H1 (cell line): ENCODE results near the gene CSN3. TPM values are rescaled to one million over a fixed set of nuclear protein-coding genes. Genes with fewer than 3 reads are reported as not detected.

Experiments
- CTCF ChIA-PET: fragments of 300-600 bp; sonication (Branson Sonifier 250); formaldehyde crosslinking; loops from one replicate; lab custom pipeline; 2021; ENCODE audit not compliant: partially characterized antibody; lab: Charles Lee
- POLR2A ChIA-PET: fragments of 300-600 bp; sonication (Branson Sonifier 250); formaldehyde crosslinking; loops from one replicate; lab custom pipeline; 2021; ENCODE audit warnings: inconsistent platforms; ENCODE audit not compliant: partially characterized antibody; lab: Charles Lee
- DNase-seq, 2 experiments: peaks; one replicate each; pipeline versions ENCODE4 v3.0.0 to v3.0.0-alpha.2; 2010 to 2022; ENCODE audit warnings: low spot score in 2 of 2, low read depth in 1 of 2, mixed read lengths in 1 of 2
- FAIRE-seq: peaks from 2 replicates; lab custom pipeline; 2011; peaks lifted over from hg19 to GRCh38; lab: Jason Lieb, UNC
- H2AFZ ChIP-seq: 2 replicates; pipeline ENCODE4 v1.8.1; 2012; ENCODE audit warnings: low read length, inconsistent platforms
- H2AK5ac ChIP-seq: 2 replicates; pipeline ENCODE4 v1.6.1; 2013; ENCODE audit warnings: low read depth, low read length
- H2BK120ac ChIP-seq: replicated peaks from 2 replicates; pipeline ENCODE3; 2013; ENCODE audit warnings: low read depth, low read length, inconsistent platforms
- H2BK12ac ChIP-seq: 2 replicates; pipeline ENCODE4 v1.6.1; 2013; ENCODE audit warnings: low read depth, low read length
- H2BK15ac ChIP-seq: 2 replicates; pipeline ENCODE4 v1.6.1; 2013; ENCODE audit warnings: low read length
- H2BK20ac ChIP-seq: 2 replicates; pipeline ENCODE4 v1.6.1; 2013; ENCODE audit warnings: low read length
- H2BK5ac ChIP-seq: 2 replicates; pipeline ENCODE4 v1.6.1; 2013; ENCODE audit warnings: low read depth, low read length
- H3K14ac ChIP-seq: 2 replicates; pipeline ENCODE4 v1.6.1; 2013; ENCODE audit warnings: inconsistent platforms; ENCODE audit not compliant: insufficient read length
- H3K18ac ChIP-seq: 2 replicates; pipeline ENCODE4 v1.6.1; 2013; ENCODE audit warnings: low read length; ENCODE audit errors: extremely low read depth
- H3K23ac ChIP-seq: 2 replicates; pipeline ENCODE4 v1.6.1; 2013; ENCODE audit warnings: inconsistent platforms; ENCODE audit not compliant: insufficient read length
- H3K23me2 ChIP-seq: 2 replicates; pipeline ENCODE4 v1.6.1; 2013; ENCODE audit warnings: low read depth, low read length
- H3K27ac ChIP-seq: 2 replicates; pipeline ENCODE4 v1.6.1; 2011; ENCODE audit warnings: low read depth, low read length, inconsistent platforms
- H3K27me3 ChIP-seq, 4 experiments: replicated peaks in 1 of 4; 1 replicate in 1 of 4; 2 replicates in 3 of 4; pipeline versions ENCODE4 v1.6.1 to v1.8.1; 2011 to 2013; ENCODE audit warnings: low read length in 3 of 4, mild to moderate bottlenecking in 3 of 4, inconsistent platforms in 2 of 4, mixed read lengths in 2 of 4, moderate library complexity in 1 of 4; ENCODE audit not compliant: control insufficient read depth in 3 of 4, insufficient read depth in 3 of 4; ENCODE audit errors: extremely low read depth in 1 of 4
- H3K36me3 ChIP-seq, 4 experiments: 2 replicates each; pipeline versions ENCODE4 v1.6.1 to v1.8.1; 2011 to 2013; ENCODE audit warnings: mild to moderate bottlenecking in 4 of 4, low read length in 3 of 4, moderate library complexity in 2 of 4, control low read depth in 1 of 4, inconsistent platforms in 1 of 4; ENCODE audit not compliant: insufficient read depth in 4 of 4, control insufficient read depth in 2 of 4
- H3K4ac ChIP-seq: replicated peaks from 2 replicates; pipeline ENCODE3; 2013; ENCODE audit warnings: low read length, low read depth, mixed read lengths, inconsistent platforms; ENCODE audit not compliant: insufficient read length
- H3K4me1 ChIP-seq, 4 experiments: replicated peaks in 1 of 4; 1 replicate in 1 of 4; 2 replicates in 3 of 4; pipeline versions ENCODE4 v1.6.1 to v1.8.1; 2011 to 2013; ENCODE audit warnings: low read length in 3 of 4, inconsistent platforms in 2 of 4, mixed read lengths in 1 of 4; ENCODE audit not compliant: insufficient read depth in 4 of 4, control insufficient read depth in 3 of 4
- H3K4me2 ChIP-seq, 2 experiments: 2 replicates each; pipeline versions ENCODE4 v1.6.1 to v1.8.1; 2011 to 2013; ENCODE audit warnings: low read depth in 2 of 2, low read length in 2 of 2, control low read depth in 1 of 2, inconsistent platforms in 1 of 2, mild to moderate bottlenecking in 1 of 2; ENCODE audit not compliant: insufficient read depth in 1 of 2
- H3K4me3 ChIP-seq, 4 experiments: fragments of 200-600, 300-600 bp in 1 of 4; sonication (generic), shearing (Covaris generic), sonication (Bioruptor Twin) in 1 of 4; 2 replicates each; pipeline versions ENCODE4 v1.5.1 to v1.8.1; 2011 to 2016; ENCODE audit warnings: low read length in 4 of 4, low read depth in 3 of 4, control low read depth in 2 of 4, inconsistent platforms in 2 of 4, mild to moderate bottlenecking in 2 of 4, mixed read lengths in 1 of 4, moderate library complexity in 1 of 4; ENCODE audit not compliant: insufficient read depth in 2 of 4; ENCODE audit errors: extremely low read depth in 1 of 4
- H3K56ac ChIP-seq: replicated peaks from 2 replicates; pipeline ENCODE3; 2013; ENCODE audit warnings: low read depth, mild to moderate bottlenecking, mixed read lengths, low read length, inconsistent platforms; ENCODE audit not compliant: insufficient read length
- H3K79me1 ChIP-seq: 2 replicates; pipeline ENCODE4 v1.6.1; 2013; ENCODE audit warnings: low read depth, low read length, control low read depth
- H3K79me2 ChIP-seq, 2 experiments: 2 replicates each; pipeline versions ENCODE4 v1.6.1 to v1.8.1; 2012 to 2013; ENCODE audit warnings: low read length in 2 of 2, mild to moderate bottlenecking in 2 of 2, inconsistent platforms in 1 of 2; ENCODE audit not compliant: insufficient read depth in 2 of 2, control insufficient read depth in 1 of 2
- H3K9ac ChIP-seq, 4 experiments: replicated peaks in 1 of 4; 1 replicate in 1 of 4; 2 replicates in 3 of 4; pipeline versions ENCODE4 v1.6.1 to v1.8.1; 2011 to 2013; ENCODE audit warnings: low read depth in 3 of 4, low read length in 3 of 4, control low read depth in 2 of 4, mild to moderate bottlenecking in 2 of 4, moderate library complexity in 2 of 4, inconsistent platforms in 1 of 4; ENCODE audit errors: extremely low read depth in 1 of 4
- H3K9me3 ChIP-seq, 2 experiments: 2 replicates each; pipeline versions ENCODE4 v1.6.1 to v1.8.1; 2012 to 2013; ENCODE audit warnings: mild to moderate bottlenecking in 2 of 2, moderate library complexity in 2 of 2, control low read depth in 1 of 2, inconsistent platforms in 1 of 2, low read depth in 1 of 2, low read length in 1 of 2, mixed read lengths in 1 of 2; ENCODE audit not compliant: insufficient read depth in 2 of 2
- H4K20me1 ChIP-seq, 2 experiments: replicated peaks in 1 of 2; 2 replicates each; pipeline versions ENCODE3 to v1.8.1; 2011 to 2013; ENCODE audit warnings: inconsistent platforms in 2 of 2, low read length in 2 of 2, mild to moderate bottlenecking in 1 of 2; ENCODE audit not compliant: insufficient read depth in 2 of 2, control insufficient read depth in 1 of 2
- H4K5ac ChIP-seq: 2 replicates; pipeline ENCODE4 v1.6.1; 2013; ENCODE audit warnings: low read length, low read depth, mixed read lengths, inconsistent platforms; ENCODE audit not compliant: insufficient read length
- H4K8ac ChIP-seq: 2 replicates; pipeline ENCODE4 v1.8.0; 2013; ENCODE audit warnings: mild to moderate bottlenecking, moderate library complexity, low read length, inconsistent platforms; ENCODE audit not compliant: insufficient read depth; ENCODE audit errors: extremely low read depth
- H4K91ac ChIP-seq: replicated peaks from 2 replicates; pipeline ENCODE3; 2013; ENCODE audit warnings: low read length, mixed read lengths, inconsistent platforms; ENCODE audit not compliant: insufficient read length
- BCL11A ChIP-seq, 2 experiments: IDR thresholded peaks; one replicate each; pipeline ENCODE4 v1.6.1; 2011; ENCODE audit warnings: low read depth in 2 of 2, low read length in 2 of 2, mild to moderate bottlenecking in 2 of 2
- BRCA1 ChIP-seq: IDR thresholded peaks from 2 replicates; pipeline ENCODE4 v1.6.1; 2012; ENCODE audit warnings: low read depth, low read length, improper control_type of control experiment
- CBX5 ChIP-seq: fragments of 300-800, 300-1000 bp; sonication (generic); IDR thresholded peaks from 2 replicates; pipeline ENCODE4 v1.7.1; 2016; ENCODE audit warnings: antibody characterized with exemption, low read length, low read depth
- CEBPB ChIP-seq: IDR thresholded peaks from 2 replicates; pipeline ENCODE4 v1.6.1; 2012; ENCODE audit warnings: low read depth, low read length
- CREB1 ChIP-seq: IDR thresholded peaks from 2 replicates; pipeline ENCODE4 v1.6.1; 2012; ENCODE audit warnings: inconsistent platforms
- GTF2F1 ChIP-seq: IDR thresholded peaks from 2 replicates; pipeline ENCODE4 v1.6.1; 2012; ENCODE audit warnings: low read depth, low read length, improper control_type of control experiment, borderline replicate concordance
- NANOG ChIP-seq: IDR thresholded peaks from 2 replicates; pipeline ENCODE4 v1.6.1; 2011; ENCODE audit warnings: low read length, low read depth, mild to moderate bottlenecking, inconsistent platforms; ENCODE audit not compliant: insufficient read depth, poor library complexity, severe bottlenecking
- POLR2AphosphoS5 ChIP-seq: IDR thresholded peaks from 2 replicates; pipeline ENCODE4 v1.6.1; 2011; ENCODE audit warnings: low read depth, low read length
- RBBP5 ChIP-seq: IDR thresholded peaks from 2 replicates; pipeline ENCODE4 v1.7.1; 2012; ENCODE audit warnings: low read depth, mild to moderate bottlenecking, inconsistent platforms, low read length, moderate library complexity, borderline replicate concordance
- RFX5 ChIP-seq: IDR thresholded peaks from 2 replicates; pipeline ENCODE4 v1.6.1; 2011; ENCODE audit warnings: low read depth, low read length, improper control_type of control experiment, borderline replicate concordance
- SIN3A ChIP-seq, 2 experiments: IDR thresholded peaks in 1 of 2; conservative IDR thresholded peaks in 1 of 2; 2 replicates each; pipeline ENCODE4 v1.6.1; 2011 to 2012; ENCODE audit warnings: low read length in 2 of 2, improper control_type of control experiment in 1 of 2, low read depth in 1 of 2, mild to moderate bottlenecking in 1 of 2
- SP2 ChIP-seq: IDR thresholded peaks from 2 replicates; pipeline ENCODE4 v1.6.1; 2012; ENCODE audit warnings: mild to moderate bottlenecking, low read length, inconsistent platforms
- SP4 ChIP-seq: IDR thresholded peaks from 2 replicates; pipeline ENCODE4 v1.6.1; 2012; ENCODE audit warnings: low read length, inconsistent platforms
- TBP ChIP-seq: IDR thresholded peaks from 2 replicates; pipeline ENCODE4 v1.6.1; 2011; ENCODE audit warnings: low read depth, low read length, improper control_type of control experiment
- YY1 ChIP-seq: IDR thresholded peaks from 2 replicates; pipeline ENCODE4 v1.6.1; 2011; ENCODE audit warnings: low read depth, mild to moderate bottlenecking, low read length
- WGBS, 2 experiments: shearing (Covaris generic) in 1 of 2; methylation state at CpG; one replicate each; pipeline versions ENCODE4 v1.1.6 to v1.1.7; 2013 to 2015; ENCODE audit warnings: low lambda C conversion rate in 2 of 2, mixed read lengths in 2 of 2, inconsistent platforms in 1 of 2, low coverage in 1 of 2, missing lambda C conversion rate in 1 of 2; ENCODE audit not compliant: insufficient replicate concordance in 2 of 2, insufficient coverage in 1 of 2, insufficient read length in 1 of 2; ENCODE audit errors: extremely low coverage in 1 of 2, missing lambda C conversion rate in 1 of 2; 5-methylcytosine and 5-hydroxymethylcytosine counted together
- polyA plus RNA-seq, 7 experiments: library from polyadenylated mRNA; depleted of rRNA in 3 of 7; stranded (reverse) in 5 of 7; unstranded in 2 of 7; fragments of >200 nt in 5 of 7; fragments of 200-250 nt in 2 of 7; gene quantifications; 1 replicate in 5 of 7; 2 replicates in 1 of 7; 4 replicates in 1 of 7; pipeline versions ENCODE4 v1.2.1 to v1.2.3, GENCODE V29; 2011 to 2013; ENCODE audit warnings: missing spikeins in 2 of 7, mixed read lengths in 2 of 7
- total RNA-seq: library from RNA; stranded (reverse); fragmentation: NEBNext Ultra II Directional; extraction: Animal tissue kit (Norgen Biotek cat#: 25700); gene quantifications from 2 replicates; pipeline ENCODE4 v1.2.1, GENCODE V29; 2021

CSN3 gene
- total and polyA plus RNA-seq, 2 of the 8 experiments (the other 6 are each of a cell fraction or from before 2014, with no cell fraction given), result not detected

DNA sequence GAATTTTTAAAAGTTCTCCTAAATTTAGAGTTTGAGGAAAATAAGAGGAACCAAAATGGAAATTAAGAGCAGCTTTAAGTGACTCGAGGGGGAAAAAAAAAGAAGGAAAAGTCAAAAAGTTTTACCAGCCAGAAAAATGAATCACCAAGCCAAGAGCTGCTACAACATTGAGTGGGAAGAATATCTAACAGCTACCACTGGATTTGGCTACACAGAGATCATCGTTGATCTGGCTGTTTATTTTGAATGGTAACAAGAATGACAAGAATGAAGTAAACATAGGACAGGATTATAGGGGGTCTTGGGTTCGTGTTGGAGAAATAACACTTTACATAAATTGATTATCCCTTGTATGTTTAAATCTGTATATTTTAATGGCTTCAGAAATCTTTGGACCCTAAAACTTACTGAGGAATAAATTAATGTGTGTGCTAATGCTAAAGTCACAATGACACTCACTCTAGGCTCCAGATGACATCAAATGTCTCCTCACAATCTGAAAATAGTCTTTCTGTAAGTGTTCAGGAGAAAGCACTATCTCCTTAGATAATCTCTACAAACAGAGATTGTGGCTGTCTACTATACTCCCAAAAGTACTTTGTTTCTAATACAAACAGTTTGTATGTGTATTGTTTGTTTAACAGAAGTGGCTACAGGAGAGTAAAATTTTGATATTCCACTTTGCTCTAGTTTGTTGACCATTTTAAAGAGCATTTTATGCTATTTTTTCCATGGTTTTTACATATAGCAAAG is 3.1 kb upstream of the CSN3 start:
- no peak overlapping the region for H2BK20ac ChIP-seq
- no peak overlapping the region for H2AK5ac ChIP-seq
- H3K56ac ChIP-seq, result no peak overlapping the region
- H3K79me1 ChIP-seq, result no peaks in the 10 kb centered on the region
- no peak overlapping the region for H3K4ac ChIP-seq
- H3K23ac ChIP-seq, result no peak overlapping the region
- H3K18ac ChIP-seq, result no peak overlapping the region
- H3K9me3 ChIP-seq, result no peaks in the 10 kb centered on the region
- no peak overlapping the region for H3K4me3 ChIP-seq
- POLR2A ChIA-PET, result no interaction called here
- H4K91ac ChIP-seq, result no peak overlapping the region
- CTCF ChIA-PET, result interaction anchor here (1.1 kb wide), 1 partner anchor 54 kb away, joined by 3 read pairs; no protein-coding TSS in a partner anchor
- no peak overlapping the region for H2BK5ac ChIP-seq
- H4K20me1 ChIP-seq, result no peaks in the 10 kb centered on the region
- H3K27me3 ChIP-seq, result no peaks in the 10 kb centered on the region
- H2BK120ac ChIP-seq, result no peak overlapping the region
- no peaks in the 10 kb centered on the region for H3K79me2 ChIP-seq
- H2BK12ac ChIP-seq, result no peak overlapping the region
- H2BK15ac ChIP-seq, result no peak overlapping the region
- FAIRE-seq (no peak), DNase-seq (no peak)
- H4K5ac ChIP-seq, result no peak overlapping the region
- no peak overlapping the region for H3K14ac ChIP-seq
- no peaks in the 10 kb centered on the region for H3K4me1 ChIP-seq
- 63% methylated on average over 3 of the region's 3 CpGs; no CpG with 5 or more reads in 1 of the 2 experiments for WGBS, 2 experiments
- no peak overlapping the region for H4K8ac ChIP-seq
- H3K9ac ChIP-seq, result no peak overlapping the region
- H3K4me2 ChIP-seq, result no peak overlapping the region
- no peak overlapping the region for H2AFZ ChIP-seq
- no peaks in the 10 kb centered on the region for H3K23me2 ChIP-seq
- H3K36me3 ChIP-seq, result no peaks in the 10 kb centered on the region
- no peak overlapping the region for H3K27ac ChIP-seq
- TF ChIP-seq GTF2F1 (no peak), SP4 (no peak), NANOG (no peak), TBP (no peak), YY1 (no peak), SIN3A (conservative IDR thresholded peaks at IDR 0.05 in 1 of 2, IDR thresholded peaks at IDR 0.05 in 1 of 2; ENCODE audit: low read depth in 1 of 2, low read length in 2 of 2) (no peak), CEBPB (no peak), RBBP5 (no peak), CBX5 (no peak), RFX5 (no peak), BRCA1 (no peak), BCL11A (IDR thresholded peaks at IDR 0.05; ENCODE audit: low read depth in 2 of 2, low read length in 2 of 2) (no peak), SP2 (no peak), CREB1 (no peak), POLR2AphosphoS5 (no peak)
